ENCODE data around the gene YY1.
"Not testable (repeated sequence)": the region's sequence is repeated elsewhere in the genome, so short reads cannot be mapped to it uniquely, and the experiment has no call there.

DNA sequence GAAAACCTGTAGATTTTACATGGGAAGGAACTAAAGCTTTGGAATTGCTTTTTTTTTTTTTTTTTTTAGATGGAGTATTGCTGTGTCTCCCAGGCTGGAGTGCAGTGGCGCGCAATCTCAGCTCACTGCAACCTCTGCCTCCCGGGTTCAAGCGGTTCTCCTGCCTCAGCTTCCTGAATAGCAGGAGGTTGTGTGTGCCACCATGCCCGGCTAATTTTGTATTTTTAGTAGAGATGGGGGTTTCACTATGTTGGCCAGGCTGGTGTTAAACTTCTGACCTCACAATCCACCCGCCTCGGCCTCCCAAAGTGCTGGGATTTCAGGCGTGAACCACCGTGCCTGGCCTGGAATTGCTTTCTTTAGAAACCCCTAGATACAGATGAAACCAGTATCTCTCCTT, 44.5 kb downstream of the YY1 start:
- TF ChIP-seq, protein P1, sequence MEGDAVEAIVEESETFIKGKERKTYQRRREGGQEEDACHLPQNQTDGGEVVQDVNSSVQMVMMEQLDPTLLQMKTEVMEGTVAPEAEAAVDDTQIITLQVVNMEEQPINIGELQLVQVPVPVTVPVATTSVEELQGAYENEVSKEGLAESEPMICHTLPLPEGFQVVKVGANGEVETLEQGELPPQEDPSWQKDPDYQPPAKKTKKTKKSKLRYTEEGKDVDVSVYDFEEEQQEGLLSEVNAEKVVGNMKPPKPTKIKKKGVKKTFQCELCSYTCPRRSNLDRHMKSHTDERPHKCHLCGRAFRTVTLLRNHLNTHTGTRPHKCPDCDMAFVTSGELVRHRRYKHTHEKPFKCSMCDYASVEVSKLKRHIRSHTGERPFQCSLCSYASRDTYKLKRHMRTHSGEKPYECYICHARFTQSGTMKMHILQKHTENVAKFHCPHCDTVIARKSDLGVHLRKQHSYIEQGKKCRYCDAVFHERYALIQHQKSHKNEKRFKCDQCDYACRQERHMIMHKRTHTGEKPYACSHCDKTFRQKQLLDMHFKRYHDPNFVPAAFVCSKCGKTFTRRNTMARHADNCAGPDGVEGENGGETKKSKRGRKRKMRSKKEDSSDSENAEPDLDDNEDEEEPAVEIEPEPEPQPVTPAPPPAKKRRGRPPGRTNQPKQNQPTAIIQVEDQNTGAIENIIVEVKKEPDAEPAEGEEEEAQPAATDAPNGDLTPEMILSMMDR (IDR thresholded peaks at IDR 0.05; ENCODE audit: low read depth, low read length, poor library complexity, severe bottlenecking) = not testable (repeated sequence)
- TF ChIP-seq EZH2phosphoT487 (IDR thresholded peaks at IDR 0.05; ENCODE audit: borderline replicate concordance, low read length) = not testable (repeated sequence)

Data from DOHH2 (cell line).